ENCODE data around the gene AFF2.

AFF2 gene

DNA sequence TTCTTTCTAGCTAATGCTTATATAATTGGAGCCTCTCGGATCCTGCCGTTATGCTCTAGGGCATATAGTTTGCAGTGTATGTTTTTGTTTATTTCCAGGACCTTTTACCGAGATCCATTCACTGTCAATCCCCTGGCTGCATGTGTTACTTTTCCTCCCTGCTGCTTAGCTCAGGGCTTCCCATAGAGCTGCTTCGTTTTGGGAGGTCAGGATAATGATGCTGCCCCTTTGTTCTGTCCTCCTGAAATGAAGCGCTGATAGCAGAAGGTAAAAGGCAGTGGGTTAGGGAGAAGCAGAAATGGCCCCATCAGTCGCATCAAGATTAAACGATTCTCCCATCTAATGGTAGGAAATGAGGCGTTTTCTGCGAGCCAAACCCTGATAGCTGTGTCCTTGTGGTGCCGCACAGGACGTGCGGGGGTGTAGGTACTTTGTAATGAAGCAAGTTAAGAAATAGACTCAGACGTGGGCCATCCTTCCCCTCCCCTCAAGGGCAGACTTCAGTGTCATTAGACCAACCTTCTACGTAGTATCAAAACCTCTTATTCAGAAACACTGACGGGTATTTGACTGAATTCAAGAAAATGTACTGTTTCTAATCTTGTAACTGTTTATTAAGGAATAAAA, 37.3 kb downstream of the AFF2 start:
- no peak for DNase-seq

GRCh38 chrX:148538582-148538981, 38.2 kb downstream of the AFF2 start:
- DNase-seq = no peak

DNA sequence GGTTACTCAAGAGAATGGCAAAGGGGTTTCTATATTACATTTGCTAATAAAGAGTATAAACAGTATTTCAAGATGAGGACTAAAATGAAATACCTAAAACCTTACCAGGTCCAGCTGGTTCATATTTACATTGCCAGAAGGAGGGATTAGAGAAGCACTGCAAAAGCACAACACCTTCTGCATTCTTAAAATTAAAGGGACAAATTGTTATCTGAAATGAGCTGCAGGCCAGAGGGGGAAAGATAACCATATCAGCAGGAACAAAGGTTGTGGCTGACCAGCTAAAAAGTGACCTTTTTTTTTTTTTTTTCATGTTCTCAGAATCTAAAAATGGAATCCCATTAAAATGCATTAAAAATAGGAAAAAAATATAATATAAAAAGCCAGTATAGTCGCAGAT, 39.7 kb downstream of the AFF2 start:
- DNase-seq = no peak

DNA sequence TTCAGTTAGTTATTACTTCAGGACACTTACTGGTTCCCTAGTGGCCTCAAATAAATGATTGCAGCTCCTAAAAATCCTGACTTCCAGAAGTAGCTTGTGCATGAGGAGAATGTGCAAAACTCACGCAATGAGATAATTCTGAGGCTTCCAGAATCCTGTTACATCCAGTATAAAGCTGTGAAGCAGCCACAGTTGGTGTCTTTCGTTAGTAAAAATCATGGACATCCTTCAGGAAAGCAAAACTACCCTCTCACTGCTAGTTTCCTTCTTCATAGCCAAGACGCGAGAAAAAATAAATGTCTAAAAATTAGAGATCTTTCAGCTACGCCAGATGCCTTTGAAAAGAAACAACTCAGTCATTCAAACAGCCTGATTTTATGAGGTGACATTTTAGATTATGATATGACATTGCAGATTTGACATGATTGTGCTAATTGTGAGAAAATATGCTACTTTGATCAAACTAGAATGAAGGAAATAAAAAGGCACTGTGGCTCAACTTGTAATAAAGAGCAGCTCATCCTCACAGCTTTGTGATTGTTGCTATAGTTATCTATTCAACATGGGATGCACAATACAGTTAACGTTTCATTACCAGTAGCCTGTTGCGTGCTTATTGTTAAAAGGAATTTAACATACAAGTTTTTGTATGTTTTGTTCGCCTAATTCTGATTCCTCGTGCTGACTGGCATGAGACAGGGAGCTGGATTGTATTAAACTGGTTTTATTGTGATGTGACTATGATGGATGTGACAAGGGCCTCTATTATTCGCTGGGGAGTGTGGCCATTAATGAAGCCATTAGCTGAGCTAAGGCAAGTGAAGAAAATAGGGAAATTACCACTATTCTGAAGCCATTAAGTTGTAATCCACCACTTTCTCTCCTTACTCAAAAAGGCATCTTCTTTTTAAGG, 40.5 kb downstream of the AFF2 start:
- DNase-seq = no peak

- no peak for DNase-seq
These were observed 41.1 kb downstream of the AFF2 start for GRCh38 chrX:148541584-148541940.

GRCh38 chrX:148542481-148543255, 42.3 kb downstream of the AFF2 start:
- no peak for DNase-seq

- DNase-seq = peak in 1 of 2 donors; percentile 10
These were observed 52.4 kb downstream of the AFF2 start for GRCh38 chrX:148552775-148553174.

DNA sequence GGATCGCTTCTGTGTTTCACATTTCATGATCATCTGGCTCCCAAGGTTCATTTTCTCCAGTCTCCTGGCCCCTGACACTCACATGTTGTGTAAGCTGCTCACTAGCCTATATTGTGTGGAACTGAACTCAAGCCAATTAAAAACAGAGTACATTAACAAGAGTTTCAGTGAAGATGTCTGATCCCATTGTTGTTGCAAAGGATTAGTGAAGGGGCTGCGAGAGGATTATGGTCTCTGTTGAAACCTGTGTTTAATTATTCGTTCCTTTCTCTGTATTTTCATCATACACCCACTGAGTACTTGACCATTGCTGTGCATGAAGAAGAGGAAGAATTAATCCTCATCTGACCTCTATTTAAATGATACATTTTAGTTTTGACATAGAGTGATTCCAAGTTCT, 54.7 kb downstream of the AFF2 start:
- no peak for DNase-seq

- no peak for DNase-seq
These were observed 55.3 kb downstream of the AFF2 start for GRCh38 chrX:148555571-148556243.

- DNase-seq = no peak
These were observed 56.1 kb downstream of the AFF2 start for GRCh38 chrX:148556498-148556897.

DNA sequence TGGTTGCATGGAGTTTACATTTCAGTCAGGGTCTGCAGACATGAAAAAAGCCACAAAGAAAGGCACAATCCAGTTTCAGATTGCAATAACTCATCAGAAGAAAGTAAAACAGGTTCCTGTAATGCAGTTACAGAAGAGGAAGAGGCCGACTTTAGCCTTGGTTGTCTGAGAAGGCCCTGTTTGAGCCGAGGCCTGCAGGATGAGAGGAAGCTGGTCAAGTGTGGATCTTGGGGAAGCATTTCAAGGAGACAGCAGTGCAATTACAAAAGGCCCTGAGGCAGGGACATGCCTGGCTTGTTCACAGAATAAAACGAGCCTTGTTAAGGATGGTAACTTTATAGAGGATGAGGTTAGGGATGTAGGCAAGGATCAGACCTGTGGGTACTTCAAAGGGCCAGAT, 62.4 kb downstream of the AFF2 start:
- DNase-seq = peak; percentile 23 to 34

DNA sequence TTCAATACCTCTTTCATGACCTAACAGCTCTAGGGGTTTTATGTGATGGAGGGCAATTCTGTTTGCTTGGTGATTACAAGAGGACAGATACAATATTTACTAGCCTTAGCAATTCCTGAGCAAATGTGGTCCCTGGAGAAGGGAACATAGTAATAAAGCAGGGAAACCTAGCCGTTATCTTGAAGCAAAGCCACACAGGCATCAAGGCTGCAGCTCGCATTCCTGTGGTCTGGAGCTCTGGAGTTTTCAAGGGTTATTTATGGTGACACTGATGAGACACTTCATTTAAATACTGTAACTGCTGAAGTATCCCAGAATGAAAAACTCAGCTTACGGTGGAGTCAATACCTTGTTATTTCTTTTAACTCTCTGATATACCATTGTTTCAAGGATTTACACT, 66.8 kb downstream of the AFF2 start:
- no peak for DNase-seq

DNA sequence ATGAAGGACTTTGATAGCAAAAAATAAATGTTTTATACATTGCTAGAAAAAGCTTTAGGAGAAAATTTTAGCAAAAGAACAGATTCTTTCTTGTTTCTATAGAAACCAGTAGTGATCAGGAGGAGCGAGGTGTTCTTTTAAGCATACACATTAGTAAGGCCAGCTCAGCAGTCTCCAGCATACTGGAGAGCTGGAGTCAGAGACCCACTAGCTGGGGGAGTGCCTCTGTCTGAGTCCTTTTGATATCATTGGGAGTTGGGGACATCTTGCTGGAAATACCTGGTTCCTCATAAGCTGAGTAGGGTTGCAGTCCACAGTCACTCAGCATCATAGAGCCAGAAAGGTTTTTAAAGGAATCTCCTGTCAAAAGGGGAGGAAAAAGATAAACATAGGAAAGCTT, 67.4 kb downstream of the AFF2 start:
- no peak for DNase-seq

DNA sequence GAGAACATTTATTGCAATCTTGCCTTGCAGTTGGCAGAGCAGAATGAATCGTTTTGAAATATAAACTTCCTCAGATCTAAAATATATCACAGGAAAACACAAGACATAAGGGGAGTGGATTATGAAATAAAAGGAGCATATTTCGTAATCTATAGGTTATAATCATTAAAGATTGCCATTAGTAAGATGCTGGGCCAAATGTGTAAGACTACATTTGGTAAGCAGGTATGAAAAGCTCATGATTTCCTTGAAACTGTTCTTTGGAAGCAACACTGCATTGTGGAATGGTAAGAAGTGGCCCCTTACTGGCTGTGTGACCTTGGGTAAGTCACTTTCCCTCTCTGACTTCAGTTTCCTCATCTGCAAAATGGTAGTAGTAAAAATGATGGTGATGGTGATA, 68.3 kb downstream of the AFF2 start:
- no peak for DNase-seq

GRCh38 chrX:148572337-148572736, 71.9 kb downstream of the AFF2 start:
- DNase-seq = peak; percentile 12 to 13

GRCh38 chrX:148573119-148573518, 72.7 kb downstream of the AFF2 start:
- DNase-seq = no peak

- DNase-seq = no peak
These were observed 74.0 kb downstream of the AFF2 start for GRCh38 chrX:148574237-148574973.

DNA sequence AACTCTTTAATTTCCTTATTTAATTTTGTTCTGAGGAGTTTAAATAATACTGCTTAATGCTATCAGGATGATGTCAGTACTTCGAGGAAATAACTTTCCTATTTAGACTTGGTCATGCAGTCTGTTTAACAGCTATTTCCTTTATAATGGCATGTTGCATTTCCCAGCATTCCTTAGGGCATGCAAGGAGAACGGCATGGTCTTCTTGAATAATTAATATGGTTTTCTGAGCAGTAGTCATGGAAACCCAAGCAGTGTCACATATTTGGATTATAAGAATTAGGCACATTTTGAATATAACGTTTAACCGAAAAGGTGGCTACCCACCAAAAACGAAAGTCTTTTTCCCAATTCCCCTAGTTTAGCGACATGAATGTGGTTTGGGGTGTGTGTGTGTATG, 76.0 kb downstream of the AFF2 start:
- no peak for DNase-seq

DNA sequence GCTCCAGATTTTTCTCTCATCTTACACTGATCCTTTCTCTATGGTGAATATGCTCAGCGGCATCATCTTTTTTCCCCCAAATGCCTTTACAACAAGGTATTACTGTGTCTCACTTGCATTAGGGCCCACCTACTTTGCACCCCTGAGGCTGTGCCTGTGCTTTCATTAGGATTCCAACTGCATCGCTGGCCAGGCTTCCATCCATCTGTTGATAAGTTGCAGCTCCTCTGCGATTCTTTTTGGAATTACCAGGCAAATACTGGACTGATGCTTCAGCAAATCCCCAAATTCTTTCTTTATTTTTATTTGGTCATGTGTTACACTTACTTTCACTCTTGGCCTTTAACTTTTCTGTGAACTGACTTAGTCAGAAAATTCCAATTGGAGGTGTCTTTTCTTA, 77.3 kb downstream of the AFF2 start:
- no peak for DNase-seq

DNA sequence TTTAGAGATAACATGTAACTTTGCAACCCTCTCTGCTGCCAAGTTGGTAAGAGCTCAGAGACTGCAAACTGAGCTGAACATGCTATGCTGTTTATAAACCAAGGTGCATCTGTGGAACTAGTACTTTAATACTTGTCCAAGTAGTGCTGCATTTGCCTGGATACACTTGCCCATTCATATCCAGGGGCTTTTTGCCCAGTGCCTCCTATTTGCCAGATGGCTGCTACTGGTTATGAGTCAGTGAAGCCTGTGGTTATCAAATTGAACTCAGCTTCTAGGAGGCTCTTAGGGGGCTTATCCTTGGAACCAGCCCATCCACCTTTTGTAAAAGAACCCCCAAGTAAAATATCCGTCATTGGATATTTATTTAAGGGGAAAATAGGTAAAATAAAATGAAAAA, 79.6 kb downstream of the AFF2 start:
- DNase-seq = no peak

DNA sequence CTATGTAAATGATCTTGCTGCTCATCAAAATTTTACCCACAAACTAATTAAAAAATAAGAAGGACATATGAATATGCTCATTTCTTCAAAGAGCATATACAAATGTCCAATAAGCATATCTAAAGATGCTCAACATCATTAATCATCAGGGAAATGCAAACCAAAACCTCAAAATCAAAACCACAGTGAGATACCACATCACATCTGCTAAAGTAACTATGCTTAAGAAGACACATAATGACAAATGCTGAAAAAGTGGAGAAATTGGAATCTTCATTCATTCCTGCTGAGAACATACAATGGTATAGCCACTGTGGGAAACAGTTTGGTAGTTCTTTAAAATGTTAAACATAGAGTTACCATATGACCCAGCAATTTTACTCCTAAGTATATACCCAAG, 81.9 kb downstream of the AFF2 start:
- DNase-seq = no peak

DNA sequence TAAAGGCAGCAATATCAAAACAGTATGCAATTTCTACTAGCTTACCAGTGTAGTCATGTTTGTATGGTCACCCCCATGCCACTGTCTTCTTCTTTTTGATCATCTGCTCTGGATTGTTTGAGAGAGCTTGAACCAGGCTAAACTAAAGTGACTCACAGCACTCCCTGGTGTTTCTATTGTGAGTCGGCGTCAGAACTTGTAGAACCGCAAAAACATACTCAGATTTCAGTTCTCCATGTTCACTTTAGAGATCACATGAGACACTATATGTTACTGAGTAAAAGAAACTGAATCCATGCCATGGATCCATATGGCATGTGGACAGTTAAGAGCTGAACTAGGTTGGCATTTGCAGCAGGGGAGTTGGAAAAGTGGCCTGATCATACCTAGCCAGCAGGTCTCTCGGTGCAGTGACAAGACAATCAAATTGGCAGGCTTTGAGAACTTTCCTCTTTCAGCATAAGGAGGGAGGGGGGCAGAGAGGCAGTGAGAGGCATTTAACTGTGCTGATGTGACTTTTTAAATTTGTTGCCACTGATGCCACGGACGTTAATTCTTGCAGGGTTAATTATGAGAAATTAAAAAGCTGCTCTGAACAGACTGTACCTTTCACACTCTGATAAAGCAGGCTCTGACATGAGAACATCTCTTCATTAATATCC, 88.4 kb downstream of the AFF2 start:
- DNase-seq = no peak

Data from inflammatory macrophage treated with lipopolysaccharide for 1 hour (primary cell).